Prostate gland (tissue), 2 donors: ENCODE data around the gene DLG2. TPM values are rescaled to one million over a fixed set of nuclear protein-coding genes. Genes with fewer than 3 reads are reported as not detected.

ENCODE experiments used
- DNase-seq: peaks from one replicate; pipeline ENCODE4 v3.0.0-alpha.2; 2019; ENCODE audit warnings: low spot score
- H3K27ac ChIP-seq, 2 donors: fragments of 200-600 bp; sonication (generic); 2 replicates each; pipeline ENCODE4 v1.5.1; 2017 to 2019
- H3K27me3 ChIP-seq: fragments of 200-600 bp; sonication (generic); replicated peaks from 2 replicates; pipeline ENCODE4 v1.5.1; 2019; ENCODE audit not compliant: insufficient read depth
- H3K36me3 ChIP-seq, 2 donors: fragments of 200-600 bp; sonication (generic); 1 replicate in 1 of 2; 2 replicates in 1 of 2; pipeline versions ENCODE4 v1.5.1 to v1.8.1; 2017 to 2019
- H3K4me1 ChIP-seq: fragments of 200-600 bp; sonication (generic); replicated peaks from 2 replicates; pipeline ENCODE4 v1.5.1; 2019
- H3K4me3 ChIP-seq, 2 donors: fragments of 200-600 bp; sonication (generic); 2 replicates each; pipeline ENCODE4 v1.5.1; 2017 to 2019
- H3K9me3 ChIP-seq: fragments of 200-600 bp; sonication (generic); 2 replicates; pipeline ENCODE4 v1.5.1; 2017
- CTCF ChIP-seq, 4 experiments: fragments of 200-600 bp in 2 of 4; fragments of 450-650 bp in 2 of 4; sonication (generic) in 2 of 4; IDR thresholded peaks; 1 replicate in 3 of 4; 2 replicates in 1 of 4; pipeline ENCODE4 v1.5.1; 2016 to 2019; ENCODE audit warnings: antibody characterized with exemption in 4 of 4, mild to moderate bottlenecking in 2 of 4, moderate library complexity in 2 of 4
- POLR2A ChIP-seq: fragments of 450-650 bp; IDR thresholded peaks from one replicate; pipeline ENCODE4 v1.6.1; 2016; ENCODE audit warnings: antibody characterized with exemption, mild to moderate bottlenecking
- POLR2AphosphoS5 ChIP-seq: sonication (generic); formaldehyde crosslinking; IDR thresholded peaks from one replicate; pipeline ENCODE4 v1.6.1; 2017; ENCODE audit warnings: antibody characterized with exemption
- WGBS: methylation state at CpG from one replicate; pipeline ENCODE4 v1.1.5; 2018; 5-methylcytosine and 5-hydroxymethylcytosine counted together
- intact Hi-C: fragments of 100-400 bp; cut with DNase I; formaldehyde crosslinking; loops from one replicate; pipeline ENCODE4 v1.14.2; 2022
- total RNA-seq, 2 donors: library from RNA; depleted of rRNA; stranded (reverse); fragments of >200 nt; gene quantifications; one replicate each; pipeline ENCODE4 v1.1.0, GENCODE V29; 2016

Gene DLG2
- total RNA-seq, 2 donors from 2014 or later: 9.8 to 16.2 TPM

- intact Hi-C loops: no loop called here
- TF ChIP-seq CTCF (IDR thresholded peaks at IDR 0.05): no peak
- TF ChIP-seq POLR2A: no peak
- no peak for TF ChIP-seq POLR2AphosphoS5
- H3K27ac ChIP-seq: no peak overlapping the region
- H3K4me1 ChIP-seq: no peaks in the 10 kb centered on the region
- H3K9me3 ChIP-seq: no peaks in the 10 kb centered on the region
- H3K27me3 ChIP-seq: no peaks in the 10 kb centered on the region
- no peaks in the 10 kb centered on the region for H3K36me3 ChIP-seq
- no peak for DNase-seq
- H3K4me3 ChIP-seq: no peak overlapping the region
These were observed 85.5 kb downstream of the DLG2 start for GRCh38 chr11:85541683-85542082.

- WGBS: 58% methylated on average over 6 of the region's 6 CpGs
- TF ChIP-seq CTCF (IDR thresholded peaks at IDR 0.05): no peak
- TF ChIP-seq POLR2A: no peak
- Histone ChIP-seq H3K4me1 (no peaks in the 10 kb centered on the region), H3K27ac (no peak overlapping the region), H3K4me3 (no peak overlapping the region), H3K9me3 (no peaks in the 10 kb centered on the region), H3K36me3 (no peaks in the 10 kb centered on the region), H3K27me3 (no peaks in the 10 kb centered on the region)
- intact Hi-C loops: no loop called here
- DNase-seq: no peak
These were observed 86.4 kb downstream of the DLG2 start for GRCh38 chr11:85540635-85541205.

- H3K36me3 ChIP-seq: no peaks in the 10 kb centered on the region
- WGBS: 86% methylated on average over 5 of the region's 5 CpGs
- H3K27ac ChIP-seq: no peak overlapping the region
- no peaks in the 10 kb centered on the region for H3K4me1 ChIP-seq
- intact Hi-C loops: no loop called here
- TF ChIP-seq CTCF (IDR thresholded peaks at IDR 0.05): no peak
- TF ChIP-seq POLR2AphosphoS5: no peak
- no peak for TF ChIP-seq POLR2A
- no peaks in the 10 kb centered on the region for H3K9me3 ChIP-seq
- no peaks in the 10 kb centered on the region for H3K27me3 ChIP-seq
- no peak overlapping the region for H3K4me3 ChIP-seq
- DNase-seq: no peak
These were observed 87.0 kb downstream of the DLG2 start for GRCh38 chr11:85540181-85540580.

GRCh38 chr11:85539740-85540139 lies 87.4 kb downstream of the DLG2 start:
- WGBS: 87% methylated on average over 3 of the region's 3 CpGs
- no peak for TF ChIP-seq POLR2AphosphoS5
- no peak for TF ChIP-seq CTCF (IDR thresholded peaks at IDR 0.05)
- no peak for TF ChIP-seq POLR2A

GRCh38 chr11:85539029-85539689 lies 88.0 kb downstream of the DLG2 start:
- no peaks in the 10 kb centered on the region for H3K36me3 ChIP-seq
- H3K4me3 ChIP-seq: no peak overlapping the region
- no peaks in the 10 kb centered on the region for H3K4me1 ChIP-seq
- WGBS: 97% methylated on average over 1 of the region's 1 CpG
- no peak for TF ChIP-seq CTCF (IDR thresholded peaks at IDR 0.05)
- TF ChIP-seq POLR2A: no peak
- TF ChIP-seq POLR2AphosphoS5: no peak
- no peaks in the 10 kb centered on the region for H3K9me3 ChIP-seq
- no peaks in the 10 kb centered on the region for H3K27me3 ChIP-seq
- no peak overlapping the region for H3K27ac ChIP-seq
- intact Hi-C loops: no loop called here
- no peak for DNase-seq

More at GRCh38 chr11:85539740-85540139, 87.4 kb downstream of the DLG2 start:
- Histone ChIP-seq H3K27ac (no peak overlapping the region), H3K9me3 (no peaks in the 10 kb centered on the region), H3K36me3 (no peaks in the 10 kb centered on the region), H3K27me3 (no peaks in the 10 kb centered on the region), H3K4me3 (no peak overlapping the region), H3K4me1 (no peaks in the 10 kb centered on the region)
- intact Hi-C loops: no loop called here
- DNase-seq: no peak
